Stimulated activated CD8-positive, alpha-beta memory T cell treated with anti-CD3 and anti-CD28 coated beads, Interleukin-12 subunit alpha, Interleukin-12 subunit beta, amount 100 ng/mL, for 24 hours (primary cell): ENCODE measurements around the gene CPNE4.

ENCODE experiments used
- DNase-seq: peaks from one replicate; pipeline ENCODE4 v3.0.0-alpha.2; 2020; ENCODE audit errors: extremely low read depth

CPNE4 gene

GRCh38 chr3:131796558-131797198 is 238.1 kb downstream of the CPNE4 start:
- DNase-seq = no peak

GRCh38 chr3:131796111-131796510 is 238.7 kb downstream of the CPNE4 start:
- no peak for DNase-seq

GRCh38 chr3:131795390-131796090 is 239.3 kb downstream of the CPNE4 start:
- no peak for DNase-seq

- no peak for DNase-seq
Measured at GRCh38 chr3:131794766-131795388, 239.9 kb downstream of the CPNE4 start.

- DNase-seq = no peak
Measured at GRCh38 chr3:131793870-131794269, 240.9 kb downstream of the CPNE4 start.

- no peak for DNase-seq
Measured at GRCh38 chr3:131789188-131789587, 245.6 kb downstream of the CPNE4 start.

GRCh38 chr3:131786386-131786785 is 248.4 kb downstream of the CPNE4 start:
- DNase-seq = no peak

GRCh38 chr3:131782751-131783150 is 252.1 kb downstream of the CPNE4 start:
- DNase-seq = no peak

- DNase-seq = no peak
Measured at GRCh38 chr3:131778526-131778925, 256.3 kb downstream of the CPNE4 start.

GRCh38 chr3:131775650-131776049 is 259.2 kb downstream of the CPNE4 start:
- DNase-seq = no peak

- DNase-seq = no peak
Measured at GRCh38 chr3:131772269-131773026, 262.4 kb downstream of the CPNE4 start.

- no peak for DNase-seq
Measured at GRCh38 chr3:131762981-131763564, 271.7 kb downstream of the CPNE4 start.

- DNase-seq = no peak
Measured at GRCh38 chr3:131756405-131756804, 278.4 kb downstream of the CPNE4 start.

- DNase-seq = no peak
Measured at GRCh38 chr3:131755380-131755779, 279.4 kb downstream of the CPNE4 start.

- DNase-seq = no peak
Measured at GRCh38 chr3:131750256-131750655, 284.6 kb downstream of the CPNE4 start.

- no peak for DNase-seq
Measured at GRCh38 chr3:131749826-131750225, 285.0 kb downstream of the CPNE4 start.

GRCh38 chr3:131747466-131747865 is 287.3 kb downstream of the CPNE4 start:
- DNase-seq = no peak

- DNase-seq = no peak
Measured at GRCh38 chr3:131744765-131745164, 290.0 kb downstream of the CPNE4 start.

- DNase-seq = no peak
Measured at GRCh38 chr3:131743126-131743525, 291.7 kb downstream of the CPNE4 start.

- DNase-seq = no peak
Measured at GRCh38 chr3:131739211-131739610, 295.6 kb downstream of the CPNE4 start.

GRCh38 chr3:131738095-131738494 is 296.7 kb downstream of the CPNE4 start:
- DNase-seq = no peak

GRCh38 chr3:131735544-131735943 is 299.3 kb downstream of the CPNE4 start:
- no peak for DNase-seq
